Chondrocyte (in vitro differentiated cells): ENCODE measurements around the gene SLC35F3. TPM values are rescaled to one million over a fixed set of nuclear protein-coding genes. Genes with fewer than 3 reads are reported as not detected.

Source experiments
- DNase-seq: peaks from one replicate; pipeline ENCODE4 v3.0.0; 2021; ENCODE audit warnings: mixed read lengths, low spot score
- H3K27ac Mint-ChIP-seq: one replicate; pipeline ENCODE4 v1.8.0; 2021; ENCODE audit warnings: mild to moderate bottlenecking, moderate library complexity, mixed read lengths; ENCODE audit not compliant: unreplicated experiment
- H3K27me3 Mint-ChIP-seq: 2 replicates; pipeline ENCODE4 v1.8.0; 2021; ENCODE audit warnings: low read depth, mixed read lengths
- H3K36me3 Mint-ChIP-seq: 2 replicates; pipeline ENCODE4 v1.8.0; 2021; ENCODE audit warnings: low read depth, mixed read lengths
- H3K4me1 Mint-ChIP-seq: 2 replicates; pipeline ENCODE4 v1.8.0; 2021; ENCODE audit warnings: low read depth, mild to moderate bottlenecking, mixed read lengths
- H3K4me3 Mint-ChIP-seq: one replicate; pipeline ENCODE4 v1.8.0; 2021; ENCODE audit warnings: mild to moderate bottlenecking, moderate library complexity, mixed read lengths; ENCODE audit not compliant: unreplicated experiment
- H3K9me3 Mint-ChIP-seq: 2 replicates; pipeline ENCODE4 v1.8.0; 2021; ENCODE audit warnings: low read depth, mixed read lengths
- CTCF ChIP-seq: fragments of 200-600 bp; sonication (generic); IDR thresholded peaks from 2 replicates; pipeline ENCODE4 v1.5.0; 2021; ENCODE audit warnings: antibody characterized with exemption, mild to moderate bottlenecking, moderate library complexity
- total RNA-seq: library from RNA; stranded (reverse); gene quantifications from 3 replicates; pipeline ENCODE4 v1.2.1, GENCODE V29; 2021

The SLC35F3 gene
- total RNA-seq, 1 donor from 2014 or later, result not detected

- Mint-ChIP-seq H3K27me3 (peaks cover 9% of the 10 kb centered on the region), H3K36me3 (no peaks in the 10 kb centered on the region), H3K4me1 (no peaks in the 10 kb centered on the region), H3K27ac (no peak overlapping the region), H3K9me3 (peaks cover 7% of the 10 kb centered on the region), H3K4me3 (no peak overlapping the region)
- TF ChIP-seq CTCF, result no peak
- DNase-seq, result no peak
Measured at GRCh38 chr1:234007684-234008083, 103.2 kb downstream of the SLC35F3 start.

GRCh38 chr1:234008591-234008990 lies 104.1 kb downstream of the SLC35F3 start:
- Mint-ChIP-seq H3K4me3 (no peak overlapping the region), H3K27me3 (peaks cover 9% of the 10 kb centered on the region), H3K27ac (no peak overlapping the region), H3K4me1 (no peaks in the 10 kb centered on the region), H3K36me3 (no peaks in the 10 kb centered on the region), H3K9me3 (peaks cover 7% of the 10 kb centered on the region)
- no peak for TF ChIP-seq CTCF
- DNase-seq, result no peak

- Mint-ChIP-seq H3K4me3 (no peak overlapping the region), H3K9me3 (peaks cover 7% of the 10 kb centered on the region), H3K4me1 (no peaks in the 10 kb centered on the region), H3K36me3 (no peaks in the 10 kb centered on the region), H3K27ac (no peak overlapping the region), H3K27me3 (peaks cover 8% of the 10 kb centered on the region)
- no peak for TF ChIP-seq CTCF
- no peak for DNase-seq
Measured at GRCh38 chr1:234009668-234010067, 105.2 kb downstream of the SLC35F3 start.

GRCh38 chr1:234014208-234014607 lies 109.7 kb downstream of the SLC35F3 start:
- TF ChIP-seq CTCF, result no peak
- no peaks in the 10 kb centered on the region for H3K27me3 Mint-ChIP-seq
- H3K4me1 Mint-ChIP-seq, result no peaks in the 10 kb centered on the region
- no peak overlapping the region for H3K27ac Mint-ChIP-seq
- peaks cover 15% of the 10 kb centered on the region for H3K9me3 Mint-ChIP-seq
- no peaks in the 10 kb centered on the region for H3K36me3 Mint-ChIP-seq
- no peak for DNase-seq
- no peak overlapping the region for H3K4me3 Mint-ChIP-seq

GRCh38 chr1:234018816-234019215 lies 114.3 kb downstream of the SLC35F3 start:
- Mint-ChIP-seq H3K36me3 (no peaks in the 10 kb centered on the region), H3K27ac (no peak overlapping the region), H3K9me3 (peaks cover 7% of the 10 kb centered on the region), H3K4me3 (no peak overlapping the region), H3K4me1 (no peaks in the 10 kb centered on the region), H3K27me3 (no peaks in the 10 kb centered on the region)
- TF ChIP-seq CTCF, result no peak
- DNase-seq, result no peak
